PFSK-1 (cell line): ENCODE results near the gene RNF113B.

ENCODE experiments used
- FOXP2 ChIP-seq: optimal IDR thresholded peaks from 2 replicates; pipeline ENCODE3; 2011; ENCODE audit warnings: borderline replicate concordance, control low read depth, inconsistent platforms; ENCODE audit not compliant: insufficient read depth; ENCODE audit errors: extremely low read length, extremely low read depth
- POLR2AphosphoS5 ChIP-seq: IDR thresholded peaks from 2 replicates; pipeline ENCODE4 v1.6.1; 2012; ENCODE audit warnings: low read depth, mild to moderate bottlenecking, control low read depth, low read length, moderate library complexity
- REST ChIP-seq, 2 experiments: IDR thresholded peaks; 2 replicates each; pipeline versions ENCODE4 v1.6.1 to v1.8.0; 2011 to 2012; ENCODE audit warnings: low read depth in 2 of 2, low read length in 2 of 2, control low read depth in 1 of 2, inconsistent platforms in 1 of 2, mild to moderate bottlenecking in 1 of 2, moderate library complexity in 1 of 2; ENCODE audit not compliant: insufficient read depth in 1 of 2
- SIN3A ChIP-seq: IDR thresholded peaks from 2 replicates; pipeline ENCODE4 v1.6.1; 2012; ENCODE audit warnings: mild to moderate bottlenecking, low read length, moderate library complexity, borderline replicate concordance; ENCODE audit not compliant: insufficient read depth
- TAF1 ChIP-seq: IDR thresholded peaks from 2 replicates; pipeline ENCODE4 v1.6.1; 2012; ENCODE audit warnings: low read length, control low read depth, borderline replicate concordance; ENCODE audit not compliant: insufficient read depth

RNF113B gene

GRCh38 chr13:98144027-98144741 lies 32.9 kb downstream of the RNF113B start:
- no peak for TF ChIP-seq FOXP2
- no peak for TF ChIP-seq REST (IDR thresholded peaks at IDR 0.05; ENCODE audit: insufficient read depth in 1 of 2, low read depth in 2 of 2, low read length in 2 of 2)
- TF ChIP-seq POLR2AphosphoS5, result no peak
- no peak; the same call in 1 of the 2 replicates for TF ChIP-seq SIN3A

GRCh38 chr13:98143601-98144026 lies 33.5 kb downstream of the RNF113B start:
- TF ChIP-seq REST (IDR thresholded peaks at IDR 0.05; ENCODE audit: insufficient read depth in 1 of 2, low read depth in 2 of 2, low read length in 2 of 2) (no peak), SIN3A (no peak), POLR2AphosphoS5 (no peak), FOXP2 (no peak), TAF1 (no peak)

GRCh38 chr13:98143157-98143553 lies 33.9 kb downstream of the RNF113B start:
- TF ChIP-seq REST (IDR thresholded peaks at IDR 0.05; ENCODE audit: insufficient read depth in 1 of 2, low read depth in 2 of 2, low read length in 2 of 2) (no peak), SIN3A (no peak), FOXP2 (no peak)

- TF ChIP-seq TAF1 (peak; percentile 60; the same call in 1 of the 2 replicates), POLR2AphosphoS5 (no peak), REST (IDR thresholded peaks at IDR 0.05; ENCODE audit: insufficient read depth in 1 of 2, low read depth in 2 of 2, low read length in 2 of 2) (no peak), FOXP2 (no peak), SIN3A (no peak)
Measured at GRCh38 chr13:98142380-98143156, 34.5 kb downstream of the RNF113B start, which contains the start of gene FARP1. Gene FARP1, plus strand, starts transcription at chr13:98143094. Its CDS starts 70,149 bp downstream, at chr13:98213243.
